ENCODE results near the gene CCT7. TPM values are rescaled to one million over a fixed set of nuclear protein-coding genes. Genes with fewer than 3 reads are reported as not detected.
"Not testable (repeated sequence)": the region's sequence is repeated elsewhere in the genome, so short reads cannot be mapped to it uniquely, and the experiment has no call there.

The CCT7 gene
- total RNA-seq, 1 donor from 2014 or later: 205 TPM

- DNase-seq (ENCODE audit: low spot score): no peak
Measured at GRCh38 chr2:73254343-73255006, 20.4 kb downstream of the CCT7 start.

DNA sequence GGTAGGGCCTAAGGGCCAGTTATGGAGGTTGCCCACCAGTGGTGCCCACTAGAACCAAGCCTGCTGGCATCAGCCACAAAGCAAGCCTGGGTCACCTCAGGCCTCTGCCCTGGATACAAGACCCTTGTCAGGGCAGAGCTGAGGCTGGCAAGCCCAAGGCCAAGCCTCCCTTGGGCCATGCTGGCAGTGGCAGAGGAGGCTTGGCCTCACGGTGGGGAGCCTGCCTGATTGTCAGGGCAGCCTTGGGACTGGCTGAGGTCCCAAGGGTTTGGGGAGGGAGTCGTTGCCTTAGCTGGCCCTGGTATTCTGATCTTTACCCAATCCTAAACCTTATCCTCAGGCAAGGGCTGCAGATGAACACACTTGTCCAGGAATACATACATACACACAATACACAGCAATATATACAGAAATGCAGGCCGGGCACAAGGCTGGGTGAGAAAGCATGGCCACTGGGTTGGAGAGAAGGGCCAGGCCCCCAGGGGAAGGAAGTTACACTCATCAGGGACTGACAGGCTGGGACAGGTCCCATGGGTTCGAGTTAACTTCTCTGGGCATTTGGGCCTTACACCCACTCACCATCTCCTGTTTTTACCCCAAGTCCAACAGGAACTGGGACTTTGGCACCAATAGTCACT is 21.0 kb downstream of the CCT7 start:
- no peak for DNase-seq (ENCODE audit: low spot score)

- no peak for DNase-seq (ENCODE audit: low spot score)
Measured at GRCh38 chr2:73255907-73256617, 22.0 kb downstream of the CCT7 start.

DNA sequence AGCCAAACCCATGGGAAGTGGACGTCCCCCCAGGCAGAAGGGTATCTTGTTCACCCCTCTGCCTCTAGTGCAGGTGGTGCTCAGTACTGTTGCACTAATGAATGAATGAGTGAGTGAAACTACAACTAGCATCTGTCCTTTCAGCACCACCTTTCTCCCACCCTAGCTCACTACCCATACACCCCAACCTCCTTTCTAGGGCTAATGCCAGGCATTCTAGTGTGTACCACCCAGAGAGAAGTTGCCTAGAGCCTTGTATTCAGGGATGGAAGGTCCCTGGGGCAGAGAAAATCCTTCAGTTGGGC is 22.5 kb downstream of the CCT7 start:
- DNase-seq (ENCODE audit: low spot score): no peak

- DNase-seq (ENCODE audit: low spot score): no peak
Measured at GRCh38 chr2:73257021-73257420, 22.9 kb downstream of the CCT7 start.

DNA sequence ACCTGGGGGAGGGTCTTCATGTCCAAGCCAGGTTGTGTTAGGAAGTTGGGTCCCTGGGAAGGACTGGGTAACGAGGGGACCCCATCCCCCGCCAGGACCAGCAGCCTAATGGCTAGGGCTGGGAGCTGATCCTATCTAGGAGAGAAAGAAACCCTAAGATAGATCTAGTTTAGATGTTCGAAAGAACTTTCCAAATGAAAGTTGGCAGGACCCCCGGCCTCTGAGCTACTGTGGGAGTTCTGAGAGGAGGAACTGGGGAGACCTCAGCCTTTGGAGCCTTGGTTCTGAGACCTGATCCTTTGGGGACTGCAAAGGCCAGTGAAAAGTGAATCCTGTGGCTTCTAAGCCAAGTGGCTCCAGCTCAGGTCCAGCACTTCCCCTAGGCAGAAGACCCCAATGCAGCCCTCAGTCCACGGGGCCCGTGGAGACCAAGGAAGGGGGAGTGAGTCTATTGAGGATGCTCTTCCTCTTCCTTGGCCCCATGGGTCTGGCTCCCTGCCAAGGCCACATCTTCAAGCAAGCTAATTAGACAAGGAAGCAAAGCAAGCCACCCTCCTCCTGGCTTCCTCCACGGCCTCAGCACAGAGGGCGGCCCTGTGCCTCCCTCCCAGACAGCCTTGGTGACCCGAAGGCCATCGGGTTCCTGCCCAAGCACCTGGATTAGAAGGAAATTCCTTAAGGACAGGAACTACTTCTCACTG is 23.5 kb downstream of the CCT7 start:
- peak; percentile 17 for DNase-seq (ENCODE audit: low spot score)

GRCh38 chr2:73258186-73258912 is 24.2 kb downstream of the CCT7 start:
- DNase-seq (ENCODE audit: low spot score): no peak

- DNase-seq (ENCODE audit: low spot score): no peak
Measured at GRCh38 chr2:73258913-73259215, 24.8 kb downstream of the CCT7 start.

- DNase-seq (ENCODE audit: low spot score): no peak
Measured at GRCh38 chr2:73259276-73259675, 25.2 kb downstream of the CCT7 start.

DNA sequence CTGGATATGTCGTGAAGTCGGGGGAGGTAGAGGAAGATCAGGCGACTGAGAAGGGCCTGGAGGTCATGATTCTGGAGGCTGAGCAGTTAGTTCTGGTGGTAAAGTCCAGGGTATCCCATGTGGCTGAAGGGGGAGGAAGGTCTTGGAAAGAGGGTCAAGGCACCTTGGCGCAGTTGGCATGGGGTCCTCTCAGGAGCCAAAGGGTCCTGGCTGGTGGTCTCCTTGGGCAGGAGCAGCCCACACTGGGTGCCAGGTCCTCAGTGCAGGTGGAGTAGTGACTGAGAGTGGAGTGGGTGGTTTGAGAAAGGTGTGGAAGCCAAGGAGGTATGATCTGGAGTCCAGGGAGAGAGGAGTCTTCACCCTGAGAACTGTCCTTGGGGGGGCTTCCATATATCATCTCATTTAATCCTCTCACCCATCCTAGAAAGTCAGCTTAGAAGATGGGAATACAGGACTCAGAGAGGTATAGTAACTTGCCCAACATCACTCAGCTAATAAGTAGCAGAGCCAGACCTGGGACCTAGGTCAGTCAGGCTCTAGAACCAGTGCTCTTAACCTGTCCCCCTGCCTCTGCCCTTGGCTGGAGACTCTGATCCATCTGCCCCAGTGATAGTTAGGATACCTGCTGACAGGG is 25.7 kb downstream of the CCT7 start:
- no peak for DNase-seq (ENCODE audit: low spot score)

DNA sequence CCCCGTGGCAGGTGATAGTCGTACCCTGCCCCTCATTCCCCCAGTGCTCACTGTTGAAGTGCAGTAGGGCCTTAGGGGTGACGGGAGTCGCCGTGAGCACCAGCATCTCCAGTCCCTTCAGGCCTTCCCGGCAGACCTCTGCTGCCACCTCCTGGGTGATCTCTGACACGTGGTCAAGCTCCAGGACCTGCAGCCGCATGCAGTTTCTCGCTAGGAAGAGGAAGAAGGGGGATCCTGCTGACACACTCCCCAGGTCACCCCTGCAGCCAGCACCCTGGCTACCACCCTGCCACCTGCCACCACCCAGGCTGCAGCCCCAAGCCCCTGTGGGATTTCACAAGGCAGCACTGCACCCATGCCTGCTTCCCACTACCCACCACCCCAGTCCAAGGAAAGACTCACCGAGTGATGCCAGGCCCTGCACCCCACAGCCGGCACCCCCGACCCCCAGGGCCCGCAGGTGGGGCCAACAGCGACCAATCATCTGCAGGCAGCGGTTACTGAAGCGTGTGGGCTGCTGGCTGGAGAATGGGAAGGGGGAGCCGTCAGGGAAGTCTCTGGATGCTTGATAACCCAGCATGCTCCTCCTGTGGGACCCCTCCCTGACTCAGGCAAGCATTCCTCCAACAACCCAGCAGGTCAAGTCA is 26.4 kb downstream of the CCT7 start:
- DNase-seq (ENCODE audit: low spot score): no peak

- no peak for DNase-seq (ENCODE audit: low spot score)
Measured at GRCh38 chr2:73262108-73262651, 28.1 kb downstream of the CCT7 start.

DNA sequence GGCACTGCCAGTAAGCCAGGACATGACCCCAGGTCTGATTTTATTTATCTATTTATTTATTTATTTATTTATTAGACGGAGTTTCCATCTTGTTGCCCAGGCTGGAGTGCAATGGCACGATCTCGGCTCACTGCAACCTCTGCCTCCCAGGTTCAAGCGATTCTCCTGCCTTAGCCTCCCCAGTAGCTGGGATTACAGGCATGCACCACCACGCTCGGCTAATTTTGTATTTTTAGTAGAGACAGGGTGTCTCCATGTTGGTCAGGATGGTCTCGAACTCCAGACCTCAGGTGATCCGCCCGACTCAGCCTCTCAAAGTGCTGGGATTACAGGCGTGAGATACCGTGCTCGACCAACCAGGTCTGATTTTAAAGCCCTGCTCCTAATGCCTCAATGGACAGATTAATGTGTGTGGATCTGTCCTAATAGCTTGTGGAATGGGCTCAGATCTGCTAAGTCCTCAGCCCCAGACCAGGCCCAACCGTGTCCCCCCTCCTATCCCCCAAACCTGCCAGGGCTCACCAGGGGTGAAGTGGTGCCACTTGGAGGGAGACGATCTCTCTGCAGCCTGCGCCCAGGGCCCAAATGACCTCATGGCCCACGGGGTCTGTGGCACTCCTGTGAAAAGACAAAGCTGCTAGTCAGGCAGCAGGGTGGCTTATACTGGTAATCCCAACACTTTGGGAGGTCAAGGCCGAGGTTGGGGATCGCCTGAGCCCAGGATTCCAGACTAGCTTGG is 28.8 kb downstream of the CCT7 start:
- not testable (repeated sequence) for DNase-seq (ENCODE audit: low spot score)

- DNase-seq (ENCODE audit: low spot score): no peak
Measured at GRCh38 chr2:73263540-73264331, 29.6 kb downstream of the CCT7 start.

DNA sequence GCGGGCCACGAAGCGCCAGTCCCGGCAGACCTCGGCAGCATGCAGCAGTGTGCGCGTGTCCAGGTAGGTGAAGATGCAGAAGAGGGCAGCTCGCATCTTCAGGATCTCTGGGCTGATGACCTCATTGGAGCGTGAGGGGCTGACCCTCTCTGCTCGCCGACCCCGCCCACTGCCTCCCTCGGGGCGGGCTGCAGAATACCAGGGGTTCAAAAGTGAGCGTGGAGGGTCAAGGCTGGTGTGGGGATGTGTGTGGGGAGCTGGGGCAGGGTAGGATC is 30.2 kb downstream of the CCT7 start:
- DNase-seq (ENCODE audit: low spot score): no peak

DNA sequence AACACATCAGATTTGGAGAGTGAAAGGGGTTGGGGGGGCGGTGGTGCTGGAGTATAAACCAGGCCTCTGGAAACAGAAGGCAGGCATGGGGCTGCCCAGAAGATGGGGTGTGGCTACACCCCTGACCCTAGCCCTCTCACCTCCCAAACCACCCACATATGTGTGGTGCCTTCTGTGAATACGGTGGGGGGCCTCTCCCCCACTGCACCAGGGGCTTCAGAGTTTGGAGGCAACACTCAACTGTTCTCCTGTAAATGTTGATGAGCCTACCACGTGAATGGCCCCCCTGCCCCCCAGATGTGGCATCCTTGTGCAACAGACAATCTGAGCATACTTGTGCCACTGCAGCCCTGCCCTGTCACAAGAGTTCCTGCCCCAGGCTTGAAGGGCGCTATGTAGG is 30.7 kb downstream of the CCT7 start:
- DNase-seq (ENCODE audit: low spot score): no peak

GRCh38 chr2:73265298-73266060 is 31.4 kb downstream of the CCT7 start:
- no peak for DNase-seq (ENCODE audit: low spot score)

GRCh38 chr2:73266061-73266901 is 32.2 kb downstream of the CCT7 start:
- no peak for DNase-seq (ENCODE audit: low spot score)
